Measurements from ENCODE around the gene STN1. TPM values are rescaled to one million over a fixed set of nuclear protein-coding genes. Genes with fewer than 3 reads are reported as not detected.

The STN1 gene
- polyA plus RNA-seq (ENCODE audit: insufficient read length in 10 of 10): 10 to 100 TPM; 19.0 to 24.5 (median 20.6) TPM
- long read RNA-seq, donor 1, transcript STN1-201 (10 exons, 1,417 nt): major isoform, 5 of 6 reads
- long read RNA-seq, donor 1, partial matches to known transcripts: 0 of 6 reads
- long read RNA-seq, donor 1, other reads (novel, unspliced or antisense): 0 of 6 reads
- long read RNA-seq, donor 2, partial matches to known transcripts: 0 of 3 reads
- long read RNA-seq, donor 2, other reads (novel, unspliced or antisense): 0 of 3 reads
- long read RNA-seq, donor 3: 0 reads
- long read RNA-seq, donor 4, partial matches to known transcripts: 0 of 6 reads
- long read RNA-seq, donor 4, other reads (novel, unspliced or antisense): 0 of 6 reads
- long read RNA-seq, donor 5, partial matches to known transcripts: 0 of 7 reads
- long read RNA-seq, donor 5, other reads (novel, unspliced or antisense): 0 of 7 reads
- long read RNA-seq, donor 6, transcript STN1-201 (10 exons, 1,417 nt): major isoform, 6 of 8 reads
- long read RNA-seq, donor 6, partial matches to known transcripts: 0 of 8 reads
- long read RNA-seq, donor 6, other reads (novel, unspliced or antisense): 0 of 8 reads
- long read RNA-seq, donor 7, partial matches to known transcripts: 0 of 3 reads
- long read RNA-seq, donor 7, other reads (novel, unspliced or antisense): 0 of 3 reads
- long read RNA-seq, donor 8, partial matches to known transcripts: 0 of 1 reads
- long read RNA-seq, donor 8, other reads (novel, unspliced or antisense): 0 of 1 reads
- long read RNA-seq, donor 9, partial matches to known transcripts: 0 of 1 reads
- long read RNA-seq, donor 9, other reads (novel, unspliced or antisense): 0 of 1 reads

GRCh38 chr10:103918053-103918846 is at the start of gene STN1:
Gene STN1, minus strand, starts transcription at chr10:103918184. Its CDS starts 590 bp downstream, at chr10:103917594.
- peak; percentile 96 to 98 (median 97) for DNase-seq

- DNase-seq: peak; percentile 24 to 84 (median 51)
Observed at GRCh38 chr10:103967448-103968071, 49.6 kb upstream of the STN1 start.

- peak; percentile 87 to 94 (median 93) for DNase-seq
Observed at GRCh38 chr10:103966671-103967447, 48.9 kb upstream of the STN1 start, which contains the start of gene SLK. Gene SLK, plus strand, starts transcription at chr10:103967140. Its CDS starts 606 bp downstream, at chr10:103967746.

DNA sequence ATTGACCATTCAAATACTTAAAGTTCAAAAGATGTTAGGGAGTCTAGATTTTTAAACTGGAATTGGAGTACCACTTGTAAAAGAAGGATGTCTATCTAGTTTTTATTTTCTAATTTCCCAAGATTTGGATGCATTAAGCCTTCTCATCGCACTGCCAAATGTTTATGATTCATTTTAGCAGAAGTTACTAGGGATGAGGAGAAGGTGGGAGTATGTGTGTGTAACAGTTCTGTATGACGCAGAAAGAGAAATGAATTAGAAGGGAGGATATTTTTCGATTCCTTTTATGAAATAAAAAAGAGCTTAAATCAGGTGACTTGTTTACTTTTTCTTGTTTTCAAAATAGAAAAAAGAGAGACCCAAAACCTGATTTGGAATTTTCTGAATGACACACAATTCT is 42.1 kb upstream of the STN1 start:
- no peak for DNase-seq

- no peak for DNase-seq
Observed at GRCh38 chr10:103958996-103959395, 41.0 kb upstream of the STN1 start.

GRCh38 chr10:103954543-103954942 is 36.6 kb upstream of the STN1 start:
- DNase-seq: no peak

GRCh38 chr10:103951942-103952341 is 34.0 kb upstream of the STN1 start:
- no peak for DNase-seq

- no peak for DNase-seq
Observed at GRCh38 chr10:103951183-103951582, 33.2 kb upstream of the STN1 start.

DNA sequence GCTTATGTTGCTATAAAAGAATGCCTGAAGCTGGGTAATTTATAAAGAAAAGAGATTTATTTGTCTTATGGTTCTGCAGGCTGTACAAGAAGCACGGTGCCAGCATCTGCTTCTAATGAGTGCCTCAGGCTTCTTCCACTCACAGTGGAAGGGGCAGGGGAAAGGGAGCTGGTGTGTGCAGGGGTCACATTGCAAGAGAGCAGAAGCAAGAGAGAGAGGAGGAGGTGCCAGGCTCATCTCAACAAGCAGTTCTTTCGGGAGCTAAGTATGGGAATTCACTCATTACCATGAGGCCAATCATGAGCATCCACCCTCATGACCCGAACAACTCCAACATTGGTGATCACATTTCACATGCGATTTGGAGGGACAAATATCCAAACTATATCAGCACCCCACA is 31.7 kb upstream of the STN1 start:
- no peak for DNase-seq

DNA sequence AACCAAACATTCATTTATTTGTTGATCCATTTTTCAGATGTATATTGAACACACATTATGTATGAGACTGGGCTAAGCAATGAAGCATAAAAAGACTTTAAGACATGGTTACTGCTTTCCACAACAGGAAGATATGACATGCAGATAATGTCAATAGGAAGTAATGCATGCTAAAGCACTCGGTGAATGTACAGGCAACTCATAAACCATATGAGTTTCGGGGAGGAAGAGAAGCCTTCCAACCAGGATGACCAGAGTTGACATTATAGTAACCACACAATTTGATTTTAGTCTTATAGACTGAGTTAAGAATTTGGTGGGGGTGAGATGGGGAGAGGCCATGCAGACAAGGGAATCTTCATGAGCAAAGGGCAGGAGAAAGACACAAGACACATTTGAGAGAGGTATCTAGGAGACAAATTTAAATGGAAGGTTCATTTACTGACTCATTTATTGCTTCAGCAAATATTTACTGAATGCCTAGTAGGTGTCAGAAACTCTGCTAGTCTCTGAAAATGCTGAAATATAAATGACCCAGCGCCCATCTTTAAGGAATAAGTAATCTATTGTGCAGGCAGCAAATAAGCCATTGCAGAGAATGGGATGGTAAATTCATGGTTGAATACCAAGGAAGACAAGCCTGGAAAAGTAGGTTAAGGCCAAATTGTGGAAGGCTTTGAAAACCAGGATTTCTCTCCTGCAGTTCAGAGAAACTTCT is 30.0 kb upstream of the STN1 start:
- no peak for DNase-seq

DNA sequence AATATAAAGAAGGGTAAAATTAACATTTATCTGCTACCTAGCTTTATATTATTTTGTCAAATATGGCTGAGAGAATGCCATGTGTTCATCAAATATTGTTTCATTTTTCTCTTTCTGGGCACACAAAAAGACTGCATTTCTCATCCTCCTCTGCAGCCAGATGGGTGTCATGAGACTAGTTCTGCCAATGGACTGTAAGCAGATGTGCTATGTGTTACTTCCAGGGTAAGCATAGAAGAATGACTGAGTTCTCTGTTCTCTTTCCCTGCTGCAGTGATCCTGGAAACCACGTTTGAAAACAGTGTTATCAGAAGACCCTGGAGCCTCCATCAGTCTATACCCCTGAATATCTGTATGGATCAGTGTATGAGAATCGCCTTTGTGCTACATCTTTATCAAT is 24.9 kb upstream of the STN1 start:
- no peak for DNase-seq

DNA sequence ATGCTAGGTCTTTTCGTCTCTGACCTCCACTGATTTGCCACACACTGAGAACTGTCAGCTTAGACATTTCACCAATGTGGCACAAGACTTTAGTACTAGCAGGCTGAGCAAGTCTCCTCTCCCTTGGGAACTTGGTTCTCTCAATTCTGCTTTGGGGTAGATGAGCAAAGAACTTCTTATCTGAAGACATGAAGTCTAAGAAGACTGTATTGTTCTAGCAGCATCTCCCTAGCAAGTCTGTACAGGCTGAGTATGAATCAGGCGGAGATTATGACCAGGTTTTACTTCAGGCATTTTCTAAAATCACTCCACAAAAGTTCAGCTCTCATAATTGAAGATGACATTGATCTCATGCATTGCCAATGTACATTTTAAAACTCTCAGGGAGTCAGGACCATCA is 23.8 kb upstream of the STN1 start:
- DNase-seq: no peak

- no peak for DNase-seq
Observed at GRCh38 chr10:103939522-103939921, 21.5 kb upstream of the STN1 start.

GRCh38 chr10:103936022-103936421 is 18.0 kb upstream of the STN1 start:
- no peak for DNase-seq

DNA sequence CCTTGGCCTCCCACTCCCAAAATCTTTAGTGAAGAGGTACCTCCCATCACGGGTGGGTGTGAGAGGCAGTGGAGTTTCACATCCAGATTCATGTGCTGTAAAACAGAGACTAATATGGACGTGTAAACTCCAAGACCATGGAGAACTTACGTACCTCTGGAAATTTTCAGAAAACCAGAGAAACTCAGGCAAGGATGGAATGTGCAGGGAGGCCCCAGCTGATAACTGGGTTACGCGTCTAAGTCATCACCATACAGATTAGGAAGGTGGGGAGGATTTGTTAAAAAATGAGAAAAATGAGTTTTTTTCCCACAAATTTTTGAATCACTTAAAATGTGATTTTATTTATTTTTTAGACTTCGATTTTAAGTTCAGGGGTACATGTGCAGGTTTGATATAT is 16.3 kb upstream of the STN1 start:
- DNase-seq: no peak

DNA sequence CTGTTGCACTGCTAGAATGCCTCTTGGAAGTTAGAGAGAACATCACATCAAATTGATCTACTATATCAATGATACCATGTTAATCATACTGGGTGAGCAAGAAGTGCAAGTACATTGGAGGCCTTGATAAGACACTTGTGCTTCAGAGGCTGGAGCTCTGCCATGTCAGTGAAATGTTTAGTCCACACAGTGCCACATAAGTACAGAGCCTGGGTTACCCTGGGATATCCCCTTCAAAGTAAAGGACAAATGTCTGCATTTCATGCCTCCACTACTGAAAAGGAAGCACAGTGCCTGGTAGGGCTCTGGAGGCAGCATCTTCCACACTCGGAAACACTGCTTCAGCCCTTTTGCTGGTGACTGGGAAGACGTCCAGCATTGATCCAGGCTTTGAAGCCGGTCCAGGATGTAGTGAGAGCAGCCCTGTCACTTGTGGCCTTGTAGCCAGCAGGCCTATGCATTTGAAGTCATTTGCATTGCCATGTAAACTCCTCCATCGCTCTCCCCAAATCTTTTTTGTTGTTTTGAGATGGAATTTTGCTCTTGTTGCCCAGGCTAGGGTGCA is 15.7 kb upstream of the STN1 start:
- DNase-seq: no peak

DNA sequence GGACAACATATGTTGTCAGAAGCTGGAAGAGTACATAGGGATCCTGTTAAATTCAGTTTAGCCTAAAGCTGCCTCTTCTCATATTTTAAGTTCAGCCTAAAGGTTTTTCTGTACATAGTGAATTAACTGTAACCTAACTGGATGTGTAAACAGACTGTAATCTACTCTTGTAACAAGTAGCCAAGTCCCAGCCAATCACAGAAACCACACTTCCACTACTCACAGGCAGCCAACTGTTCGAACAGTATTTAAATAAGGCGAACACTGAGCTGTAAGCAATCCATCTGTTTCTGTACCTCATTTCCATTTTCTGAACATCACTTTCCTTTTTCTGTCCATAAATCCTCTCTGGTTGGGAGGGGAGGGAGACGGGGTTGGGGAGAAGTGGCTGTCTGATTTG is 15.0 kb upstream of the STN1 start:
- DNase-seq: no peak

GRCh38 chr10:103932271-103932670 is 14.3 kb upstream of the STN1 start:
- no peak for DNase-seq

GRCh38 chr10:103931603-103932002 is 13.6 kb upstream of the STN1 start:
- DNase-seq: no peak

GRCh38 chr10:103930881-103931280 is 12.9 kb upstream of the STN1 start:
- DNase-seq: no peak
